HEK293 (cell line): Measurements from ENCODE around the gene OBSCN.
"Not testable (repeated sequence)": the region's sequence is repeated elsewhere in the genome, so short reads cannot be mapped to it uniquely, and the experiment has no call there.

ENCODE experiments used
- CTCF ChIA-PET: fragments of 350-600 bp; formaldehyde crosslinking; extraction: SDS; loops from one replicate; lab custom pipeline; 2021; ENCODE audit warnings: antibody characterized with exemption; lab: Yijun Ruan, JAX
- POLR2A ChIA-PET: fragments of 300-600 bp; formaldehyde crosslinking; extraction: SDS; loops from one replicate; lab custom pipeline; 2020; ENCODE audit warnings: antibody characterized with exemption, inconsistent platforms; lab: Yijun Ruan, JAX
- H3K27ac ChIP-seq: fragments of 200-500 bp; sonication (Bioruptor generic); 2 replicates; pipeline ENCODE4 v1.5.1; 2014; ENCODE audit warnings: low read depth, low read length, control low read depth, inconsistent platforms; ENCODE audit errors: extremely low read depth
- H3K36me3 ChIP-seq, 2 experiments: fragments of 200-500 bp in 1 of 2; sonication (Bioruptor generic) in 1 of 2; 1 replicate in 1 of 2; 2 replicates in 1 of 2; pipeline ENCODE4 v1.5.1; 2014 to 2017; ENCODE audit warnings: inconsistent platforms in 2 of 2, low read length in 2 of 2; ENCODE audit not compliant: control insufficient read depth in 2 of 2, insufficient read depth in 1 of 2
- H3K4me1 ChIP-seq: fragments of 200-500 bp; sonication (Bioruptor generic); 2 replicates; pipeline ENCODE4 v1.5.1; 2014; ENCODE audit warnings: mild to moderate bottlenecking, low read length, inconsistent platforms; ENCODE audit not compliant: control insufficient read depth, insufficient read depth
- H3K4me3 ChIP-seq: 2 replicates; pipeline ENCODE4 v1.5.1; 2011; ENCODE audit warnings: low read depth, mild to moderate bottlenecking, control low read depth, low read length, moderate library complexity
- H3K9me3 ChIP-seq: fragments of 200-500 bp; sonication (Bioruptor generic); 2 replicates; pipeline ENCODE4 v1.5.1; 2014; ENCODE audit warnings: low read depth, low read length, inconsistent platforms; ENCODE audit not compliant: control insufficient read depth, insufficient read depth
- KLF9 ChIP-seq: fragments of 450-650 bp; formaldehyde crosslinking; IDR thresholded peaks from 2 replicates; pipeline ENCODE4 v1.5.1; 2016; ENCODE audit warnings: missing biosample characterization, missing genetic modification characterization, low read depth
- PRDM1 ChIP-seq: fragments of 450-650 bp; formaldehyde crosslinking; IDR thresholded peaks from 2 replicates; pipeline ENCODE4; 2016; ENCODE audit warnings: missing biosample characterization, missing genetic modification characterization
- REPIN1 ChIP-seq: fragments of 450-650 bp; formaldehyde crosslinking; IDR thresholded peaks from 2 replicates; pipeline ENCODE4 v1.5.1; 2017; ENCODE audit warnings: missing biosample characterization, missing genetic modification characterization, low read depth
- SETDB1 ChIP-seq: IDR thresholded peaks from one replicate; pipeline ENCODE4 v1.6.1; 2017; ENCODE audit warnings: mild to moderate bottlenecking, low read length, moderate library complexity, mixed read lengths; ENCODE audit not compliant: insufficient read length
- TCF7L2 ChIP-seq: IDR thresholded peaks from 2 replicates; pipeline ENCODE4 v1.6.1; 2011; ENCODE audit warnings: low read depth, mild to moderate bottlenecking, inconsistent platforms, low read length, moderate library complexity, borderline replicate concordance
- ZFP69B ChIP-seq: fragments of 450-650 bp; formaldehyde crosslinking; IDR thresholded peaks from 2 replicates; pipeline ENCODE4 v1.5.1; 2016; ENCODE audit warnings: missing biosample characterization, missing genetic modification characterization
- ZNF324 ChIP-seq: fragments of 450-650 bp; formaldehyde crosslinking; IDR thresholded peaks from 2 replicates; pipeline ENCODE4 v1.5.1; 2016; ENCODE audit warnings: missing biosample characterization, missing genetic modification characterization
- ZNF530 ChIP-seq: fragments of 450-650 bp; formaldehyde crosslinking; IDR thresholded peaks from 2 replicates; pipeline ENCODE4 v1.5.1; 2016; ENCODE audit warnings: low read depth, missing biosample characterization, missing genetic modification characterization
- ZNF555 ChIP-seq: fragments of 450-650 bp; formaldehyde crosslinking; conservative IDR thresholded peaks from 2 replicates; pipeline ENCODE4 v1.5.1; 2017; ENCODE audit warnings: missing biosample characterization, mild to moderate bottlenecking, missing genetic modification characterization, inconsistent platforms
- ZNF558 ChIP-seq: fragments of 450-650 bp; formaldehyde crosslinking; IDR thresholded peaks from 2 replicates; pipeline ENCODE4 v1.5.1; 2016; ENCODE audit warnings: missing biosample characterization, missing genetic modification characterization
- ZNF561 ChIP-seq: fragments of 450-650 bp; IDR thresholded peaks from 2 replicates; pipeline ENCODE4 v1.5.1; 2018; ENCODE audit warnings: missing biosample characterization, missing genetic modification characterization, borderline replicate concordance
- ZNF621 ChIP-seq: fragments of 450-650 bp; formaldehyde crosslinking; IDR thresholded peaks from 2 replicates; pipeline ENCODE4 v1.5.1; 2017; ENCODE audit warnings: missing biosample characterization, missing genetic modification characterization
- ZNF654 ChIP-seq: fragments of 450-650 bp; formaldehyde crosslinking; IDR thresholded peaks from 2 replicates; pipeline ENCODE4 v1.5.1; 2016; ENCODE audit warnings: low read depth, missing biosample characterization, missing genetic modification characterization
- ZNF791 ChIP-seq: fragments of 450-650 bp; formaldehyde crosslinking; IDR thresholded peaks from 2 replicates; pipeline ENCODE4 v1.5.1; 2016; ENCODE audit warnings: missing biosample characterization, missing genetic modification characterization
- ZXDB ChIP-seq: fragments of 450-650 bp; formaldehyde crosslinking; IDR thresholded peaks from 2 replicates; pipeline ENCODE4 v1.5.1; 2016; ENCODE audit warnings: missing biosample characterization, missing genetic modification characterization
- TF ChIP-seq, protein P1 (sequence below): fragments of 450-650 bp; formaldehyde crosslinking; IDR thresholded peaks from 2 replicates; pipeline ENCODE4 v1.5.1; 2016; ENCODE audit warnings: missing biosample characterization, missing genetic modification characterization
- TF ChIP-seq, protein P2 (sequence below): fragments of 450-650 bp; formaldehyde crosslinking; IDR thresholded peaks from 2 replicates; pipeline ENCODE4 v1.5.1; 2016; ENCODE audit warnings: missing biosample characterization, missing genetic modification characterization
- TF ChIP-seq, protein P3 (sequence below): fragments of 450-650 bp; formaldehyde crosslinking; IDR thresholded peaks from 2 replicates; pipeline ENCODE4 v1.5.1; 2016; ENCODE audit warnings: missing biosample characterization, missing genetic modification characterization

Gene OBSCN

DNA sequence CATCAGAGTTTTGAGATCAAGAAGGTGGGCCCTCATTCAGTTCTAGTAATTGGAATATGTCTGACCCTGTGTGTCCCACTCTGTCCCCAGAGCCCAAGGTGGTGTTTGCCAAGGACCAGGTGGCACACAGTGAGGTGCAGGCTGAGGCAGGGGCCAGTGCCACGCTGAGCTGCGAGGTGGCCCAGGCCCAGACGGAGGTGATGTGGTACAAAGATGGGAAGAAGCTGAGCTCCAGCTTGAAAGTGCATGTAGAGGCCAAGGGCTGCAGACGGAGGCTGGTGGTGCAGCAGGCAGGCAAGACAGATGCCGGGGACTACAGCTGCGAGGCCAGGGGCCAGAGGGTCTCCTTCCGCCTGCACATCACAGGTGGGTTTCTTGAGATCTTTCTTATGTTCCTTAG lies 35.2 kb downstream of the OBSCN start (continued):
- TF ChIP-seq SETDB1: no peak
- TF ChIP-seq ZXDB (tag by site-specific recombination): no peak
- TF ChIP-seq ZNF791 (tag by site-specific recombination): no peak
- no peak for TF ChIP-seq ZNF621
- TF ChIP-seq, all 188 proteins: peak for 0

DNA sequence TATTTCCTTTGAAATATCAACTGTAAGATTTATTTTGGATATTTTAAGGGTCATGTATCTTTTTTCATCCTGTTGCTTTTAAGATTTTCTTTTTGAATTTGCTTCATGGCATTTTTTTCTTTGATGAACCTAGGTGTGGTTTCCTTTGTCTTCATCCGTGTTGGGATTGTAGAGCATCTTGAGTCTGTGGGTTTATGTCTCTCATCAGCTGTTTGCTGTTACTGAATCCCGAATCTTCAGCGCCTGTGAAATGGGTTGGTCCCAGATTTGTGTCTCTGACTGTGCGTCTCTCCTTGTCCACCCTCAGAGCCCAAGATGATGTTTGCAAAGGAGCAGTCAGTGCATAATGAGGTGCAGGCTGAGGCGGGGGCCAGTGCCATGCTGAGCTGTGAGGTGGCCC lies 36.1 kb downstream of the OBSCN start:
- H3K36me3 ChIP-seq: peaks cover under 1 to 37% of the 10 kb centered on the region in 2 experiments
- CTCF ChIA-PET: interaction anchor here (0.6 kb wide), 2 partner anchors 11 to 42 kb away, joined by 3 read pairs; no protein-coding TSS in a partner anchor
- peak; percentile 97 for TF ChIP-seq ZNF558 (tag by site-specific recombination)
- H3K4me1 ChIP-seq, H3K9me3 ChIP-seq, H3K4me3 ChIP-seq, H3K27ac ChIP-seq, POLR2A ChIA-PET: not testable (repeated sequence)

DNA sequence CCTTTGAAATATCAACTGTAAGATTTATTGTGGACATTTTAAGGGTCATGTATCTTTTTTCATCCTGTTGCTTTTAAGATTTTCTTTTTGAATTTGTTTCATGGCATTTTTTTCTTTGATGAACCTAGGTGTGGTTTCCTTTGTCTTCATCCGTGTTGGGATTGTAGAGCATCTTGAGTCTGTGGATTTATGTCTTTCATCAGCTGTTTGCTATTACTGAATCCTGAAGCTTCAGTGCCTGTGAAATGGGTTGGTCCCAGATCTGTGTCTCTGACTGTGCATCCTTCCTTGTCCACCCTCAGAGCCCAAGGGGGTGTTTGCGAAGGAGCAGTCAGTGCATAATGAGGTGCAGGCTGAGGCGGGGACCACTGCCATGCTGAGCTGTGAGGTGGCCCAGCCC lies 37.3 kb downstream of the OBSCN start:
- Histone ChIP-seq H3K4me1 (no peaks in the 10 kb centered on the region), H3K4me3 (no peak overlapping the region), H3K27ac (no peak overlapping the region), H3K36me3 (peaks cover 0 to 39% of the 10 kb centered on the region in 2 experiments; a peak in 2 of 3 replicates), H3K9me3 (no peaks in the 10 kb centered on the region)
- CTCF ChIA-PET: interaction anchor here (0.7 kb wide), 1 partner anchor 18 kb away, joined by 3 read pairs; no protein-coding TSS in a partner anchor
- POLR2A ChIA-PET: no interaction called here
- TF ChIP-seq ZNF558 (tag by site-specific recombination): peak; percentile 99
- no peak for TF ChIP-seq ZNF654 (tag by site-specific recombination)
- TF ChIP-seq, protein P1, sequence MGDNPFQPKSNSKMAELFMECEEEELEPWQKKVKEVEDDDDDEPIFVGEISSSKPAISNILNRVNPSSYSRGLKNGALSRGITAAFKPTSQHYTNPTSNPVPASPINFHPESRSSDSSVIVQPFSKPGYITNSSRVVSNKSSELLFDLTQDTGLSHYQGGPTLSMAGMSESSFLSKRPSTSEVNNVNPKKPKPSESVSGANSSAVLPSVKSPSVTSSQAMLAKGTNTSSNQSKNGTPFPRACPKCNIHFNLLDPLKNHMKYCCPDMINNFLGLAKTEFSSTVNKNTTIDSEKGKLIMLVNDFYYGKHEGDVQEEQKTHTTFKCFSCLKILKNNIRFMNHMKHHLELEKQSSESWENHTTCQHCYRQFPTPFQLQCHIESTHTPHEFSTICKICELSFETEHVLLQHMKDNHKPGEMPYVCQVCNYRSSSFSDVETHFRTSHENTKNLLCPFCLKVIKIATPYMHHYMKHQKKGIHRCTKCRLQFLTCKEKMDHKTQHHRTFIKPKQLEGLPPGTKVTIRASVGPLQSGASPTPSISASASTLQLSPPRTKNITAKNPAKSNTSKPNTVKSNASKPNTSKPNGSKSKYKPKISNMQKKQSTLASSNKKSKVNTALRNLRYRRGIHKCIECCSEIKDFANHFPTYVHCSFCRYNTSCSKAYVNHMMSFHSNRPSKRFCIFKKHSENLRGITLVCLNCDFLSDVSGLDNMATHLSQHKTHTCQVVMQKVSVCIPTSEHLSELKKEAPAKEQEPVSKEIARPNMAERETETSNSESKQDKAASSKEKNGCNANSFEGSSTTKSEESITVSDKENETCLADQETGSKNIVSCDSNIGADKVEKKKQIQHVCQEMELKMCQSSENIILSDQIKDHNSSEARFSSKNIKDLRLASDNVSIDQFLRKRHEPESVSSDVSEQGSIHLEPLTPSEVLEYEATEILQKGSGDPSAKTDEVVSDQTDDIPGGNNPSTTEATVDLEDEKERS (tag by site-specific recombination): no peak
- TF ChIP-seq ZNF324 (tag by site-specific recombination): no peak

DNA sequence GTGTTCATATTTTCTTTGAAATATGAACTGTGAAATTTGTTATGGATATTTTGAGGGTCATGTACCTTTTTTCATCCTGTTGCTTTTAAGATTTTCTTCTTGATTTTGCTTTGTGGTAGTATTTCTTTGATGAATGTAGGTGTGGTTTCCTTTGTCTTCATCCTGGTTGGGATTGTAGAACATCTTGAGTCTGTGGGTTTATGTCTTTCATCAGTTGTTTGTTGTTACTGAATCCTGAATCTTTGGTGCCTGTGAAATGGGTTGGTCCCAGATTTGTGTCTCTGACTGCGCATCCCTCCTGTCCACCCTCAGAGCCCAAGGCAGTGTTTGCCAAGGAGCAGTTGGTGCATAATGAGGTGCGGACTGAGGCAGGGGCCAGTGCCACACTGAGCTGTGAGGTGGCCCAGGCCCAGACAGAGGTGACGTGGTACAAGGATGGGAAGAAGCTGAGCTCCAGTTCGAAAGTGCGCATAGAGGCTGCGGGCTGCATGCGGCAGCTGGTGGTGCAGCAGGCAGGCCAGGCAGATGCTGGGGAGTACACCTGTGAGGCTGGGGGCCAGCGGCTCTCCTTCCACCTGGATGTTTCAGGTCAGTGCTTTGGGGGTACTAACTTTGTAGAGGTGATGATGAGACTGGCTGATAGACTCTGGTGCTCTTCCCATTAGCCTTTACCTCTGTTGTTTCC lies 38.5 kb downstream of the OBSCN start:
- Histone ChIP-seq H3K4me1 (no peaks in the 10 kb centered on the region), H3K27ac (no peak overlapping the region), H3K9me3 (no peaks in the 10 kb centered on the region), H3K36me3 (peaks cover 0 to 45% of the 10 kb centered on the region in 2 experiments; a peak in 2 of 3 replicates), H3K4me3 (no peak overlapping the region)
- ChIA-PET CTCF (interaction anchor here (1.1 kb wide), 1 partner anchor 16 kb away, joined by 3 read pairs; no protein-coding TSS in a partner anchor), POLR2A (no interaction called here)
- TF ChIP-seq ZNF558 (tag by site-specific recombination): peak; percentile 100
- no peak for TF ChIP-seq ZFP69B (tag by site-specific recombination)

DNA sequence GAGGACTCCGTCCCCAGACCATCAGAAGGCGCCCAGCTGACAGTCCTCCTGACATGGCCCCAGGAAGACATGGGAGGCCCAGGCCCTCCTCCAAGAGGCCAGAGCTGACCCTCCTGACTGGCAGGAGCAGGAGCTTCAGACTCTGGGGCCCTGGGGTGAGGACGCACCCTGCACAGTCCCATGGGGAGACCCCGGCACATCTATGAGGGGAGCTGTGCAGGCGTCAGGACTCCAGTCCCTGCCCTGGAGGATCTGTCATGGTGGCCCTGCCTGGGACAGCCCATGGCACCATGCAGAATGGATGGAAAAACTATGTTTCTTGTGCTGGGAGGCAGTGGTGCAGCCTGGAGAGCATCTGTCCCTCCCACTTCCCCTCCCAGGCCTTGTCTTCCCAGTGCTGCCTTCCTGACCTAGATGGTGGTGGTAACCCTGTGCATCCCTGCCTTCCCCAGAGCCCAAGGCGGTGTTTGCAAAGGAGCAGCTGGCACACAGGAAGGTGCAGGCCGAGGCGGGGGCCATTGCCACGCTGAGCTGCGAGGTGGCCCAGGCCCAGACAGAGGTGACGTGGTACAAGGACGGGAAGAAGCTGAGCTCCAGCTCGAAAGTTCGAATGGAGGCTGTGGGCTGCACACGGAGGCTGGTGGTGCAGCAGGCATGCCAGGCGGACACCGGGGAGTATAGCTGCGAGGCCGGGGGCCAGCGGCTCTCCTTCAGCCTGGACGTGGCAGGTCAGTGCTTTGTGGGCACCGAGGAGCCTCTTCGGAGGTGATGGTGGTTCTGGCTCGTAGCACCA lies 41.9 kb downstream of the OBSCN start:
- POLR2A ChIA-PET: no interaction called here
- H3K9me3 ChIP-seq: no peaks in the 10 kb centered on the region
- TF ChIP-seq PRDM1 (tag by site-specific recombination): no peak
- TF ChIP-seq, protein P2, sequence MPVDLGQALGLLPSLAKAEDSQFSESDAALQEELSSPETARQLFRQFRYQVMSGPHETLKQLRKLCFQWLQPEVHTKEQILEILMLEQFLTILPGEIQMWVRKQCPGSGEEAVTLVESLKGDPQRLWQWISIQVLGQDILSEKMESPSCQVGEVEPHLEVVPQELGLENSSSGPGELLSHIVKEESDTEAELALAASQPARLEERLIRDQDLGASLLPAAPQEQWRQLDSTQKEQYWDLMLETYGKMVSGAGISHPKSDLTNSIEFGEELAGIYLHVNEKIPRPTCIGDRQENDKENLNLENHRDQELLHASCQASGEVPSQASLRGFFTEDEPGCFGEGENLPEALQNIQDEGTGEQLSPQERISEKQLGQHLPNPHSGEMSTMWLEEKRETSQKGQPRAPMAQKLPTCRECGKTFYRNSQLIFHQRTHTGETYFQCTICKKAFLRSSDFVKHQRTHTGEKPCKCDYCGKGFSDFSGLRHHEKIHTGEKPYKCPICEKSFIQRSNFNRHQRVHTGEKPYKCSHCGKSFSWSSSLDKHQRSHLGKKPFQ: no peak
- no peak for TF ChIP-seq TCF7L2
- no peak for TF ChIP-seq ZNF555
- TF ChIP-seq KLF9 (tag by site-specific recombination): no peak
- no peak for TF ChIP-seq ZNF530 (tag by site-specific recombination)
- no peak for TF ChIP-seq ZNF561 (tag by site-specific recombination)
- TF ChIP-seq REPIN1 (tag by site-specific recombination): no peak
- TF ChIP-seq, protein P3, sequence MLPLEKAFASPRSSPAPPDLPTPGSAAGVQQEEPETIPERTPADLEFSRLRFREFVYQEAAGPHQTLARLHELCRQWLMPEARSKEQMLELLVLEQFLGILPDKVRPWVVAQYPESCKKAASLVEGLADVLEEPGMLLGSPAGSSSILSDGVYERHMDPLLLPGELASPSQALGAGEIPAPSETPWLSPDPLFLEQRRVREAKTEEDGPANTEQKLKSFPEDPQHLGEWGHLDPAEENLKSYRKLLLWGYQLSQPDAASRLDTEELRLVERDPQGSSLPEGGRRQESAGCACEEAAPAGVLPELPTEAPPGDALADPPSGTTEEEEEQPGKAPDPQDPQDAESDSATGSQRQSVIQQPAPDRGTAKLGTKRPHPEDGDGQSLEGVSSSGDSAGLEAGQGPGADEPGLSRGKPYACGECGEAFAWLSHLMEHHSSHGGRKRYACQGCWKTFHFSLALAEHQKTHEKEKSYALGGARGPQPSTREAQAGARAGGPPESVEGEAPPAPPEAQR (tag by site-specific recombination): no peak

More for the DNA sequence above, 41.9 kb downstream of the OBSCN start:
- CTCF ChIA-PET: interaction anchor here (0.7 to 0.9 kb wide), 2 partner anchors 13 to 250 kb away, joined by 3 read pairs; no protein-coding TSS in a partner anchor
- Histone ChIP-seq H3K36me3 (peaks cover 5 to 37% of the 10 kb centered on the region in 2 experiments), H3K4me1 (no peaks in the 10 kb centered on the region), H3K4me3 (no peak overlapping the region), H3K27ac (no peak overlapping the region)
